Measurements from ENCODE around the gene ANKRD35. TPM values are rescaled to one million over a fixed set of nuclear protein-coding genes. Genes with fewer than 3 reads are reported as not detected.
"Not testable (repeated sequence)": the region's sequence is repeated elsewhere in the genome, so short reads cannot be mapped to it uniquely, and the experiment has no call there.

ANKRD35 gene
- total RNA-seq (2013) = 0.44 TPM
- polyA plus RNA-seq (1 to 10 TPM in 2 of 3 donors, under 1 TPM in 1; 0.40 to 1.5 (median 1.3) TPM), polyA minus RNA-seq (0.28 and 0.56 TPM in 2 replicates), total RNA-seq (0.25 to 2.0 (median 0.62) reads per million in 11 experiments)

- H3K4me3 ChIP-seq (replicated peaks in 1 of 3; ENCODE audit: low read depth in 2 of 3, low read length in 3 of 3) = peak within 1 kb of the TSS; percentile 51 to 95 (median 75)
- 0% methylated on average over 27 of the region's 36 CpGs for WGBS (ENCODE audit: insufficient coverage)
- H3K36me3 ChIP-seq (replicated peaks in 1 of 2; ENCODE audit: control insufficient read depth in 1 of 2, insufficient read depth in 2 of 2, low read length in 2 of 2) = no peaks in the 10 kb centered on the region
- Mint-ChIP-seq H3K27me3 (ENCODE audit: low read depth in 3 of 3) (peaks cover 13 to 24% (median 16%) of the 10 kb centered on the region in 3 donors), H3K9me3 (peaks cover 0 to 2% (median 0%) of the 10 kb centered on the region in 7 donors), H3K4me3 (peak within 1 kb of the TSS; percentile 89 to 92), H3K4me1 (peaks cover 16% of the 10 kb centered on the region), H3K27ac (peak within 1 kb of the TSS in 5 of 7 donors; percentile 31 to 89 (median 82)), H3K36me3 (no peaks in the 10 kb centered on the region)
- H3K27me3 ChIP-seq (ENCODE audit: control insufficient read depth in 2 of 2, insufficient read depth in 2 of 2, low read length in 2 of 2) = peaks cover 5 to 14% of the 10 kb centered on the region in 2 donors
- H3K4me1 ChIP-seq (ENCODE audit: control insufficient read depth in 1 of 2, insufficient read depth in 2 of 2, low read length in 2 of 2) = peaks cover 8 to 18% of the 10 kb centered on the region in 2 donors
- no peak within 1 kb of the TSS for H3K27ac ChIP-seq (ENCODE audit: low read depth in 1 of 2, low read length in 2 of 2)
- peak within 1 kb of the TSS; percentile 93 for H2AFZ ChIP-seq (ENCODE audit: insufficient read depth, low read depth, low read length, poor library complexity, severe bottlenecking)
- TF ChIP-seq, protein P1, sequence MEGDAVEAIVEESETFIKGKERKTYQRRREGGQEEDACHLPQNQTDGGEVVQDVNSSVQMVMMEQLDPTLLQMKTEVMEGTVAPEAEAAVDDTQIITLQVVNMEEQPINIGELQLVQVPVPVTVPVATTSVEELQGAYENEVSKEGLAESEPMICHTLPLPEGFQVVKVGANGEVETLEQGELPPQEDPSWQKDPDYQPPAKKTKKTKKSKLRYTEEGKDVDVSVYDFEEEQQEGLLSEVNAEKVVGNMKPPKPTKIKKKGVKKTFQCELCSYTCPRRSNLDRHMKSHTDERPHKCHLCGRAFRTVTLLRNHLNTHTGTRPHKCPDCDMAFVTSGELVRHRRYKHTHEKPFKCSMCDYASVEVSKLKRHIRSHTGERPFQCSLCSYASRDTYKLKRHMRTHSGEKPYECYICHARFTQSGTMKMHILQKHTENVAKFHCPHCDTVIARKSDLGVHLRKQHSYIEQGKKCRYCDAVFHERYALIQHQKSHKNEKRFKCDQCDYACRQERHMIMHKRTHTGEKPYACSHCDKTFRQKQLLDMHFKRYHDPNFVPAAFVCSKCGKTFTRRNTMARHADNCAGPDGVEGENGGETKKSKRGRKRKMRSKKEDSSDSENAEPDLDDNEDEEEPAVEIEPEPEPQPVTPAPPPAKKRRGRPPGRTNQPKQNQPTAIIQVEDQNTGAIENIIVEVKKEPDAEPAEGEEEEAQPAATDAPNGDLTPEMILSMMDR (IDR thresholded peaks at IDR 0.05) = no peak
- intact Hi-C loops (cut with micrococcal nuclease) = loop anchor here in 1 of 2 donors (5.0 kb wide), 1 partner anchor 39 kb away; the partner anchor contains the start of gene NUDT17
- no peaks in the 10 kb centered on the region for H4K20me1 ChIP-seq (ENCODE audit: insufficient read depth, low read length)
- peak; percentile 65 to 81 (median 70) for DNase-seq
- no peaks in the 10 kb centered on the region for H3K9me3 ChIP-seq (replicated peaks in 1 of 2; ENCODE audit: control insufficient read depth in 1 of 2, insufficient read depth in 1 of 2, low read length in 2 of 2)
- peak within 1 kb of the TSS; percentile 73 for H3K4me2 ChIP-seq (replicated peaks; ENCODE audit: extremely low read depth, low read length, poor library complexity, severe bottlenecking)
- H3K9ac ChIP-seq (ENCODE audit: insufficient read depth, low read length, poor library complexity, severe bottlenecking) = no peak within 1 kb of the TSS
- no peaks in the 10 kb centered on the region for H3K79me2 ChIP-seq (ENCODE audit: insufficient read depth, low read length)
Observed at GRCh38 chr1:145885738-145886287, at the start of gene ANKRD35. Gene ANKRD35, minus strand, starts transcription at chr1:145885866. Its CDS starts 108 bp downstream, at chr1:145885758.

DNA sequence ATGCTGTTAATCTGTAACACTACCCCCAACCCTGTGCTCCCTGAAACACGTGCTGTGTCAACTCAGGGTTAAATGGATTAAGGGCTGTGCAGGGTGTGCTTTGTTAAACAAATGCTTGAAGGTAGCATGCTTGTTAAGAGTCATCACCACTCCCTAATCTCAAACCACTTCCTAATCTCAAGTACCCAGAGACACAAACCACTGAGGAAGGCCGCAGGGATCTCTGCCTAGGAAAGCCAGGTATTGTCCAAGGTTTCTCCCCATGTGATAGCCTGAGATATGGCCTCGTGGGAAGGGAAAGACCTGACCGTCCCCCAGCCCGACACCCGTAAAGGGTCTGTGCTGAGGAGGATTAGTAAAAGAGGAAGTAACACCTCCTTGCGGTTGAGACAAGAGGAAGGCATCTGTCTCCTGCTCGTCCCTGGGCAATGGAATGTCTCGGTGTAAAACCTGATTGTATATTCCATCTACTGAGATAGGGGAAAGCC lies 46.9 kb upstream of the ANKRD35 start:
- H3K9ac ChIP-seq (ENCODE audit: insufficient read depth, low read length, poor library complexity, severe bottlenecking); H3K9me3 ChIP-seq (replicated peaks in 1 of 2; ENCODE audit: control insufficient read depth in 1 of 2, insufficient read depth in 1 of 2, low read length in 2 of 2); H3K27me3 Mint-ChIP-seq (ENCODE audit: low read depth in 3 of 3); H3K27me3 ChIP-seq (ENCODE audit: control insufficient read depth in 2 of 2, insufficient read depth in 2 of 2, low read length in 2 of 2); intact Hi-C loops (cut with micrococcal nuclease); H3K9me3 Mint-ChIP-seq; H3K4me2 ChIP-seq (replicated peaks; ENCODE audit: extremely low read depth, low read length, poor library complexity, severe bottlenecking); H4K20me1 ChIP-seq (ENCODE audit: insufficient read depth, low read length); H3K4me3 ChIP-seq (replicated peaks in 1 of 3; ENCODE audit: low read depth in 2 of 3, low read length in 3 of 3); H3K79me2 ChIP-seq (ENCODE audit: insufficient read depth, low read length); H3K27ac ChIP-seq (ENCODE audit: low read depth in 1 of 2, low read length in 2 of 2): not testable (repeated sequence)
- Mint-ChIP-seq H3K4me1 (peaks cover 12% of the 10 kb centered on the region), H3K27ac (peak overlapping the region in 2 of 7 donors; percentile 18 to 77), H3K4me3 (peak overlapping the region in 1 of 2 donors; percentile 20), H3K36me3 (peaks cover 25 to 33% of the 10 kb centered on the region in 2 donors)
- peak; percentile 23 to 59 (median 44) for DNase-seq
- 0% methylated on average over 2 of the region's 9 CpGs for WGBS (ENCODE audit: insufficient coverage)
- peaks cover 9 to 15% of the 10 kb centered on the region in 2 donors for H3K4me1 ChIP-seq (ENCODE audit: control insufficient read depth in 1 of 2, insufficient read depth in 2 of 2, low read length in 2 of 2)
- peaks cover 18 to 25% of the 10 kb centered on the region in 2 donors for H3K36me3 ChIP-seq (replicated peaks in 1 of 2; ENCODE audit: control insufficient read depth in 1 of 2, insufficient read depth in 2 of 2, low read length in 2 of 2)
- peak overlapping the region; percentile 35 for H2AFZ ChIP-seq (ENCODE audit: insufficient read depth, low read depth, low read length, poor library complexity, severe bottlenecking)
